Nephron progenitor cell (in vitro differentiated cells): ENCODE measurements around the gene TRIM17.
A peak's percentile ranks its signal among the peaks of the same experiment; 100 is the strongest.

Source experiments
- DNase-seq: peaks from one replicate; pipeline ENCODE4 v3.0.0; 2021
- H3K27ac Mint-ChIP-seq: 2 replicates; pipeline ENCODE4 v1.8.0; 2021; ENCODE audit warnings: mild to moderate bottlenecking, moderate library complexity, mixed read lengths
- H3K27me3 Mint-ChIP-seq: 2 replicates; pipeline ENCODE4 v1.8.0; 2021; ENCODE audit warnings: mild to moderate bottlenecking, low read depth, mixed read lengths; ENCODE audit not compliant: poor library complexity
- H3K36me3 Mint-ChIP-seq: 2 replicates; pipeline ENCODE4 v1.8.0; 2021; ENCODE audit warnings: low read depth, mixed read lengths
- H3K4me1 Mint-ChIP-seq: 2 replicates; pipeline ENCODE4 v1.8.0; 2021; ENCODE audit warnings: mixed read lengths
- H3K4me3 Mint-ChIP-seq: 2 replicates; pipeline ENCODE4 v1.8.0; 2021; ENCODE audit warnings: mild to moderate bottlenecking, moderate library complexity, mixed read lengths
- H3K9me3 Mint-ChIP-seq: 2 replicates; pipeline ENCODE4 v1.8.0; 2021; ENCODE audit warnings: mild to moderate bottlenecking, moderate library complexity, mixed read lengths
- TF ChIP-seq, protein P1 (sequence below): fragments of 200-600 bp; sonication (generic); IDR thresholded peaks from 2 replicates; pipeline ENCODE4 v1.5.0; 2021; ENCODE audit warnings: antibody characterized with exemption

The TRIM17 gene

DNA sequence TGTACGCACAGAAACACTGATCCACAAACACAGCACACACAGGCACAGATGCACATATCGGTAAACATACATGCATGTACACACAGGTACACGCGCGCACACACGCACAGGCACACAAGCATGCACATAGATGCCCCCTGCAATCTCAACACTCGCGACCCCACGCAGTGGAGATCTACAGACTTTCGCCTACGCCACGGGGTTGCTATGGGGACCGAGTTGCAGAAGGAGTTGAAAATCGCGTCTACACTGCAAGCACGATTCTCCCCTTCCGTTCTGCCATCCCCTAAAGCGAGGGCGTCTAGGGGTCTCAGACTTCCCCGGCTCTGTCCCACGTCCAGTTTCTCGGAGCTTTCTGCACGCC is 826 bp downstream of the TRIM17 start:
- peaks cover 36% of the 10 kb centered on the region for H3K4me1 Mint-ChIP-seq
- DNase-seq: no peak
- peak overlapping the region; percentile 85 for H3K4me3 Mint-ChIP-seq
- H3K36me3 Mint-ChIP-seq: peaks cover 13% of the 10 kb centered on the region
- no peak overlapping the region for H3K27ac Mint-ChIP-seq
- TF ChIP-seq, protein P1, sequence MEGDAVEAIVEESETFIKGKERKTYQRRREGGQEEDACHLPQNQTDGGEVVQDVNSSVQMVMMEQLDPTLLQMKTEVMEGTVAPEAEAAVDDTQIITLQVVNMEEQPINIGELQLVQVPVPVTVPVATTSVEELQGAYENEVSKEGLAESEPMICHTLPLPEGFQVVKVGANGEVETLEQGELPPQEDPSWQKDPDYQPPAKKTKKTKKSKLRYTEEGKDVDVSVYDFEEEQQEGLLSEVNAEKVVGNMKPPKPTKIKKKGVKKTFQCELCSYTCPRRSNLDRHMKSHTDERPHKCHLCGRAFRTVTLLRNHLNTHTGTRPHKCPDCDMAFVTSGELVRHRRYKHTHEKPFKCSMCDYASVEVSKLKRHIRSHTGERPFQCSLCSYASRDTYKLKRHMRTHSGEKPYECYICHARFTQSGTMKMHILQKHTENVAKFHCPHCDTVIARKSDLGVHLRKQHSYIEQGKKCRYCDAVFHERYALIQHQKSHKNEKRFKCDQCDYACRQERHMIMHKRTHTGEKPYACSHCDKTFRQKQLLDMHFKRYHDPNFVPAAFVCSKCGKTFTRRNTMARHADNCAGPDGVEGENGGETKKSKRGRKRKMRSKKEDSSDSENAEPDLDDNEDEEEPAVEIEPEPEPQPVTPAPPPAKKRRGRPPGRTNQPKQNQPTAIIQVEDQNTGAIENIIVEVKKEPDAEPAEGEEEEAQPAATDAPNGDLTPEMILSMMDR: no peak
- peaks cover 7% of the 10 kb centered on the region for H3K9me3 Mint-ChIP-seq
- peaks cover 31% of the 10 kb centered on the region for H3K27me3 Mint-ChIP-seq

DNA sequence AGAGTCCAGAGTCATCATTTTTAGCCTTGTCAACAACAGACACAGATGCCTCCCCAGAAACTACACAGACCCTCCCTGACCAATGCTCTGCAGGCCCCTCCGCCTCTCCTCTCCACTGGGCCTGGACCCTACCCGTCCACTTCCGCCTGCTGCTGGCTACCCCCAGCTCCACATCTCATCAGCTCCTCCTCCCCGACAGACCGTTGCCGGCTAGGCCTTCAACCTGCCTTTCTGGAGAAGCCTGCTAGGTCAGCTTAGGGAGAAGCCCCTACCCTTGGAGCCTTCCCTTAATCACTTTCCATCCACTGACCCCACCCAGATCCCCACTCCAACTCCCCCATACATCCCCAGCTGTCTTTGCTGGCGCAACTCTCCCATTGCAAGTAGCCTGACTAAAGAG is 1.4 kb downstream of the TRIM17 start:
- peaks cover 25% of the 10 kb centered on the region for H3K27me3 Mint-ChIP-seq
- peaks cover 4% of the 10 kb centered on the region for H3K9me3 Mint-ChIP-seq
- TF ChIP-seq, protein P1: no peak
- no peak for DNase-seq
- peak overlapping the region; percentile 85 for H3K4me3 Mint-ChIP-seq
- H3K27ac Mint-ChIP-seq: peak overlapping the region; percentile 79
- H3K36me3 Mint-ChIP-seq: peaks cover 11% of the 10 kb centered on the region
- peaks cover 39% of the 10 kb centered on the region for H3K4me1 Mint-ChIP-seq

DNA sequence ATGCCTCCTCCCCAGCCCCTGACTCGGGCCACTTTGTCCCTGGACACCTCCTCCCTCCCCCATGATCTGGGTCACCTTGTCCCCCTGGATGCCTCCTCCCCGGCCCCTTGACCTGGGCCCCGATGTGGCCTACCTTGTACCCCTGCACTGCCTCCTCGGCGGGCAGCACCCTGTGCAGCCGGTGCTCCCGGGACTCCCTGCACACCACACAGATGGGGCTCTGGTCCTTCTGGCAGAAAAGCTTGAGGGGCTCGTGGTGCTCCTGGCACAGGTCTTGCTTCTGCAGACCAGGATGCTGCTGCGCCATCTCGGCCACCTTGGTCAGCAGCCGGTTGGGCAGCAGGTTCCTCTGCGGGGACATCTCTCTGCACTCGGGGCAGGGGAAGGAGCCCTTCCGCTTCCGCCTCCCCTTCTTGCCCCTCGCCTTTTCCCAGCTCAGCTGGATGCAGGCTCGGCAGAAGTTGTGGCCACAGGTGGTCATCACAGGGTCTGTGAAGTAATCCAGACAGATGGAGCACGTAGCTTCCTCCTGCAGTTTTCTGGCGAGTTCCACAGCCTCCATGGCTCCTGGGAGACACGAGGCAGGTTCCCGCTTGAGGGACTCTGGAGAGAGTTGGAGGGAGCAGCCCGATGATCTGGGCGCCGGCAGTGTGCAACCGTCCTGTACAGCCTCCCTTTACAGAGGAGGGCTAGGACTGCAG is 2.0 kb downstream of the TRIM17 start:
- no peak overlapping the region for H3K4me3 Mint-ChIP-seq
- H3K27ac Mint-ChIP-seq: no peak overlapping the region
- peaks cover 7% of the 10 kb centered on the region for H3K36me3 Mint-ChIP-seq
- DNase-seq: no peak
- H3K27me3 Mint-ChIP-seq: peaks cover 21% of the 10 kb centered on the region
- TF ChIP-seq, protein P1: no peak
- H3K9me3 Mint-ChIP-seq: no peaks in the 10 kb centered on the region
- H3K4me1 Mint-ChIP-seq: peaks cover 45% of the 10 kb centered on the region

DNA sequence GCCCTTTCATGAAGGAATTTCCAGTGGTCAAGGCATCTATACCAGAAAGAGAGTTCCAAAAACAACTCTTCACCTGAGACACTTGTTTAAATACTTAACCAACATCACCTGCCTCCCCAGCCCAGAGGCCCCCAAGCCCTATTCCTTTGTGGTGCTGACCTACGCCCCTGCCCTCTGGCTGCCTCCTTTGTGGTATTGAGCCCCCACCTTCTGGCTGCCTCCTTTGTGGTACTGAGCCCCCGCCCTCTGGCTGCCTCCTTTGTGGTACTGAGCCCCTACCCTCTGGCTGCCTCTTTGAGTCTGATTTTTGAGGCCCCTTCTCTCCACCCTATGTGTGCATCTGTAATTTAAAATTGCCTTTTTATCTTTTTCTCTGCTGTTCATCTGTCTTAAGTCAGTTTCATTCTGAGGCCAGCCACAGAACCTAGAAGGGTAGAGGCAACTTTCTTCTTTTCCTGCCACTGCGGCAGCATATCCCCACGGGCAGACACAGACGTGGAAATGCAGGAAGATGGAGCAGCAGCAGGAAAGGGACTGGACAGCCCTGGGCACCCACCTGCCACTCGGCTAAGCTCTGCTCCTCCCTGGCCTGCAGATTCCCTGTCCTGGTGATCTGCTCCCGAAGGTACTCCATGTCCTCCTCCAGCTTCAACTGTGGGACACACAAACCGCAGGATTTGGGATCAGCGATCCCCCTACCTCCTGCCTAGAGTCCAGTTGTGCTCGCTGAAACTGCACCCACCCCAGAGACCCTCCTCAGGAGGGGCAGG is 3.2 kb downstream of the TRIM17 start:
- no peak overlapping the region for H3K4me3 Mint-ChIP-seq
- peaks cover 18% of the 10 kb centered on the region for H3K27me3 Mint-ChIP-seq
- no peaks in the 10 kb centered on the region for H3K9me3 Mint-ChIP-seq
- H3K4me1 Mint-ChIP-seq: peaks cover 52% of the 10 kb centered on the region
- H3K27ac Mint-ChIP-seq: no peak overlapping the region
- no peak for DNase-seq
- peaks cover 7% of the 10 kb centered on the region for H3K36me3 Mint-ChIP-seq
- TF ChIP-seq, protein P1: no peak

DNA sequence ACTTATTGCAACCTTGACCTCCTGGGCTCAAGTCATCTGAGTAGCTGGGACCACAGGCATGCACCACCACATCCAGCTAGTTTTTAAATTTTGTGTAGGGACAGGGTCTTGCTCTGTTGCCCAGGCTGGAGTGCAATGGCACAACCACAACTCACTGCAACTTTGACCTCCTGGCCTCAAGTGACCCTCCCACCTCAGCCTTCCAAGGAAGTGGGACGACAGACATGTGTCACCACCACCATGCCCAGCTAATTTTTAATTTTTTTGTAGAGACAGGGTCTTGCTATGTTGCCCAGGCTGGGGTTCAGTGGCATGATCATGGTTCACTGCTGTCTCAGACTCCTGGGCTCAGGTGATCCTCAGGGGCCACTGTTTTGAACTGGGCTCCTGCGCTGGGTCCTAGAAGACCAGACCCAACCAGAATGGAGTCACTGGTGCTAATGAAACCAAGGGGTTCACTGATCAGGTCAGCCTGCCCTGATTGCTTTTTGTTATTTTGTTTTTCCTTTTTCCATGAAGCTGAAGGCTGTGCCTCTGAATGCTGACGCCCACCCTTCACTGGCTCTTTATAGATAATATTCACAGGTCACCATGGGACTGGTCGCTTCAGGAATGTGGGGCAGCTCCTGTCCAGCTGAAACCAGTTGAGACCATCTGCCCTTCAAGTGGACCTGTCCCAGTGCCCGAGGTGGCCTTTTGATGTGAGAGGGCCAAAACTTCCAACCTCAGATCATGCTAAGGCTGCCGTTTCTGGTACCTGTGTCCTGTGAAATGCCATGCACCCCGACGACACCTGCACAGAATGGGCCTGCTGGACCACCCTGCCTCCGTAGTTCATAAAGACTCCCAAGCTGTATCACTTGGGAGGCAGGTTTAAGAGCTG is 4.9 kb downstream of the TRIM17 start:
- TF ChIP-seq, protein P1: no peak
- Mint-ChIP-seq H3K36me3 (peaks cover 7% of the 10 kb centered on the region), H3K9me3 (no peaks in the 10 kb centered on the region), H3K4me3 (no peak overlapping the region), H3K27me3 (peaks cover 9% of the 10 kb centered on the region), H3K27ac (no peak overlapping the region), H3K4me1 (peaks cover 58% of the 10 kb centered on the region)
- no peak for DNase-seq
